H9 (cell line): ENCODE data around the gene CCDC40. TPM values are rescaled to one million over a fixed set of nuclear protein-coding genes. Genes with fewer than 3 reads are reported as not detected.
"Not testable (repeated sequence)": the region's sequence is repeated elsewhere in the genome, so short reads cannot be mapped to it uniquely, and the experiment has no call there.

Experiments
- DNase-seq: peaks from one replicate; pipeline ENCODE4 v3.0.0-alpha.2; 2017
- H2AFZ ChIP-seq: one replicate; pipeline ENCODE4 v1.6.1; 2013; ENCODE audit warnings: mild to moderate bottlenecking, low read length, control low read depth, moderate library complexity
- H2AK5ac ChIP-seq: 2 replicates; pipeline ENCODE4 v1.6.1; 2013; ENCODE audit warnings: low read length, control low read depth, mixed read lengths; ENCODE audit not compliant: insufficient read length
- H2BK120ac ChIP-seq: one replicate; pipeline ENCODE4 v1.6.1; 2013; ENCODE audit warnings: low read depth, mild to moderate bottlenecking, low read length, control low read depth, inconsistent platforms; ENCODE audit not compliant: poor library complexity, severe bottlenecking
- H2BK12ac ChIP-seq: 2 replicates; pipeline ENCODE4 v1.6.1; 2013; ENCODE audit warnings: low read length, control low read depth, mixed read lengths, low read depth; ENCODE audit not compliant: insufficient read length
- H2BK15ac ChIP-seq: 2 replicates; pipeline ENCODE4 v1.6.1; 2013; ENCODE audit warnings: low read depth, low read length, control low read depth
- H2BK20ac ChIP-seq: one replicate; pipeline ENCODE4 v1.6.1; 2013; ENCODE audit warnings: low read depth, mild to moderate bottlenecking, low read length, control low read depth, inconsistent platforms; ENCODE audit not compliant: poor library complexity, severe bottlenecking
- H2BK5ac ChIP-seq: 2 replicates; pipeline ENCODE4 v1.6.1; 2013; ENCODE audit warnings: low read length, control low read depth, mixed read lengths; ENCODE audit not compliant: insufficient read length
- H3K14ac ChIP-seq: 2 replicates; pipeline ENCODE4 v1.6.1; 2013; ENCODE audit warnings: low read length, control low read depth; ENCODE audit not compliant: insufficient read depth
- H3K18ac ChIP-seq: 2 replicates; pipeline ENCODE4 v1.6.1; 2013; ENCODE audit warnings: low read depth, mild to moderate bottlenecking, mixed read lengths, low read length, control low read depth; ENCODE audit not compliant: insufficient read length
- H3K23ac ChIP-seq: 2 replicates; pipeline ENCODE4 v1.6.1; 2013; ENCODE audit warnings: low read length, control low read depth, mixed read lengths, low read depth; ENCODE audit not compliant: insufficient read length
- H3K23me2 ChIP-seq: 2 replicates; pipeline ENCODE4 v1.6.1; 2013; ENCODE audit warnings: low read depth, mild to moderate bottlenecking, mixed read lengths, low read length, control low read depth; ENCODE audit not compliant: insufficient read length, poor library complexity, severe bottlenecking
- H3K27ac ChIP-seq: 2 replicates; pipeline ENCODE4 v1.5.1; 2013; ENCODE audit warnings: low read length, control low read depth, mixed read lengths, low read depth; ENCODE audit not compliant: insufficient read length
- H3K27me3 ChIP-seq: 2 replicates; pipeline ENCODE4 v1.6.1; 2013; ENCODE audit warnings: low read length, control low read depth, inconsistent platforms; ENCODE audit not compliant: insufficient read depth
- H3K4ac ChIP-seq: 2 replicates; pipeline ENCODE4 v1.6.1; 2013; ENCODE audit warnings: low read depth, mild to moderate bottlenecking, control low read depth, inconsistent platforms, low read length, moderate library complexity
- H3K4me1 ChIP-seq: 2 replicates; pipeline ENCODE4 v1.6.1; 2013; ENCODE audit warnings: low read length, control low read depth, inconsistent platforms; ENCODE audit not compliant: insufficient read depth
- H3K4me2 ChIP-seq: 2 replicates; pipeline ENCODE4 v1.6.1; 2013; ENCODE audit warnings: low read length, control low read depth, mixed read lengths; ENCODE audit not compliant: insufficient read length, insufficient read depth
- H3K56ac ChIP-seq: 2 replicates; pipeline ENCODE4 v1.6.1; 2013; ENCODE audit warnings: low read depth, mild to moderate bottlenecking, mixed read lengths, low read length, control low read depth; ENCODE audit not compliant: insufficient read length
- H3K79me1 ChIP-seq: 2 replicates; pipeline ENCODE4 v1.6.1; 2013; ENCODE audit warnings: low read depth, mild to moderate bottlenecking, moderate library complexity, low read length, control low read depth, inconsistent platforms; ENCODE audit not compliant: insufficient read depth, poor library complexity, severe bottlenecking
- H3K79me2 ChIP-seq: 2 replicates; pipeline ENCODE4 v1.6.1; 2013; ENCODE audit warnings: low read length, control low read depth, inconsistent platforms; ENCODE audit not compliant: insufficient read depth
- H3K9ac ChIP-seq: 2 replicates; pipeline ENCODE4 v1.6.1; 2013; ENCODE audit warnings: low read length, control low read depth, mixed read lengths; ENCODE audit not compliant: insufficient read length; ENCODE audit errors: extremely low read depth
- H3K9me3 ChIP-seq: one replicate; pipeline ENCODE4 v1.6.1; 2013; ENCODE audit warnings: low read depth, low read length, inconsistent platforms; ENCODE audit not compliant: control insufficient read depth
- H3T11ph ChIP-seq: one replicate; pipeline ENCODE4 v1.6.1; 2013; ENCODE audit warnings: mild to moderate bottlenecking, low read length, control low read depth, inconsistent platforms
- H4K20me1 ChIP-seq: one replicate; pipeline ENCODE4 v1.6.1; 2013; ENCODE audit not compliant: control insufficient read depth, insufficient read length, insufficient read depth
- H4K5ac ChIP-seq: 2 replicates; pipeline ENCODE4 v1.6.1; 2013; ENCODE audit warnings: low read depth, mild to moderate bottlenecking, mixed read lengths, low read length, control low read depth; ENCODE audit not compliant: insufficient read length
- H4K8ac ChIP-seq: replicated peaks from 2 replicates; pipeline ENCODE4 v1.6.1; 2013; ENCODE audit warnings: low read length, control low read depth, mixed read lengths, low read depth; ENCODE audit not compliant: insufficient read length
- H4K91ac ChIP-seq: 2 replicates; pipeline ENCODE4 v1.6.1; 2013; ENCODE audit warnings: low read depth, mild to moderate bottlenecking, moderate library complexity, mixed read lengths, low read length, control low read depth; ENCODE audit not compliant: insufficient read length
- H3K27ac Mint-ChIP-seq, 3 experiments: 2 replicates in 2 of 3; 3 replicates in 1 of 3; pipeline ENCODE4 v1.8.0; 2020 to 2021; ENCODE audit warnings: mixed read lengths in 3 of 3, mild to moderate bottlenecking in 1 of 3, moderate library complexity in 1 of 3
- H3K27me3 Mint-ChIP-seq: 2 replicates; pipeline ENCODE4 v1.8.0; 2021; ENCODE audit warnings: low read depth, mild to moderate bottlenecking, moderate library complexity, mixed read lengths
- H3K36me3 Mint-ChIP-seq, 3 experiments: 2 replicates in 2 of 3; 3 replicates in 1 of 3; pipeline ENCODE4 v1.8.0; 2020 to 2021; ENCODE audit warnings: low read depth in 3 of 3, mixed read lengths in 3 of 3; ENCODE audit not compliant: insufficient read depth in 1 of 3
- H3K4me1 Mint-ChIP-seq, 2 experiments: 2 replicates each; pipeline ENCODE4 v1.8.0; 2020; ENCODE audit warnings: mixed read lengths in 2 of 2
- H3K4me3 Mint-ChIP-seq, 2 experiments: 2 replicates in 1 of 2; 3 replicates in 1 of 2; pipeline ENCODE4 v1.8.0; 2020 to 2021; ENCODE audit warnings: mild to moderate bottlenecking in 2 of 2, mixed read lengths in 2 of 2, moderate library complexity in 1 of 2
- H3K9me3 Mint-ChIP-seq, 2 experiments: 2 replicates in 1 of 2; 3 replicates in 1 of 2; pipeline ENCODE4 v1.8.0; 2020; ENCODE audit warnings: mild to moderate bottlenecking in 2 of 2, mixed read lengths in 2 of 2, moderate library complexity in 1 of 2
- WGBS: extraction: QIAGEN DNeasy Blood & Tissue Kit; methylation state at CpG from one replicate; pipeline ENCODE4 v1.1.7; 2013; ENCODE audit warnings: missing lambda C conversion rate, low lambda C conversion rate, mixed read lengths; ENCODE audit not compliant: insufficient read length; ENCODE audit errors: extremely low coverage; 5-methylcytosine and 5-hydroxymethylcytosine counted together
- total RNA-seq: library from RNA; stranded (reverse); gene quantifications from 2 replicates; pipeline ENCODE4 v1.2.1, GENCODE V29; 2021
- TF ChIP-seq, protein P1 (sequence below): fragments of 200-600 bp; sonication (generic); conservative IDR thresholded peaks from 3 replicates; pipeline ENCODE4 v1.8.0; 2021; ENCODE audit warnings: antibody characterized with exemption, mild to moderate bottlenecking

Gene CCDC40
- total RNA-seq, 1 experiment from 2014 or later, result 8.9 TPM

DNA sequence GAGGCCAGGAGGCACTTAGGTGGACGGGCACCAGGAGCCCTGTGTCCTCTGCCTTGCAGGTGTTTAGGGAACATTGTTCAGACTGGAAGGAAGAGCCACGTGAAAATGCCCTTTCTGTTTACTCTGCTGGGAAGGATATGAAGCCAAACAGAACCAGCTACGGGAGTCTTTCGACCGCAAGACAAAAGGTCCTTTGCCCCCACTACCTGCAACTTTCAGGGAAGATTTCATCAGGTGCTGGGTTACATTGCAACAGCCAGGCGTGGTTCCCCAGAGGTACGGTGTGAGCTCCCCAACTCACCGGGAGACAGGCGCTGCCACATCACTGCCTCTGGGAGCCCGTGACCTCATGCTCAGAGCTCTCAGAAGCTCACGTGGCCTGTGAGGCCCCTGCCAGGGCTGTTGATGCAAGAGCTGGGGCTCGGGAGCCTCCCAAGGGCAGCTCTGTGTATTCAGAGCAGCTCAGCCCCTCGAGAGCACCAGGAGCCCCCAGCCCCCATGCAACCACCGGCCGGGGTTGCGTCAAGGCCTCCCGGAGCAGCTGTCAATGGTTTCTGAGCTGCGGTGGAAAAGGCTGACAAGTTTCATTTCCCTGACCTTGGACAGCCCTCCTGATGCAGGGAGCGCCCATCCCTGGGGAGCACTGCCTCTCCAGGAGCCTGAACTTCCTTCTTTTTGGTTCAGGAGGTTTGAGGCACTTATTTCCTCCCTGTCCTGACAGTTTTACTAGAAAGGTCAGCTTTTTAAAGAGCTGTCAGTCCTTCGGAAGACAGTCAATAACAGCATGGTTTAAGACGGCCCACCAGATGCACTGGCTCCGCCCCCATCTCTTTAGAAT is 42.8 kb upstream of the CCDC40 start:
- Mint-ChIP-seq H3K4me1 (peaks cover 43 to 47% of the 10 kb centered on the region in 2 experiments), H3K9me3 (no peaks in the 10 kb centered on the region; a peak in 1 of 5 replicates), H3K27me3 (no peaks in the 10 kb centered on the region), H3K4me3 (no peak overlapping the region; a peak in 3 of 5 replicates), H3K27ac (peak overlapping the region; percentile 79 to 92 (median 81); a peak in 4 of 7 replicates), H3K36me3 (peaks cover 2 to 9% (median 2%) of the 10 kb centered on the region in 3 experiments; a peak in 5 of 7 replicates)
- no peaks in the 10 kb centered on the region; the same call in 1 of the 2 replicates for H3K79me2 ChIP-seq
- H3K56ac ChIP-seq, result no peak overlapping the region
- no peaks in the 10 kb centered on the region for H3K9me3 ChIP-seq
- H2AK5ac ChIP-seq, result no peak overlapping the region
- no peaks in the 10 kb centered on the region for H3K79me1 ChIP-seq
- H3K4me2 ChIP-seq, result no peak overlapping the region
- H3T11ph ChIP-seq, result no peak overlapping the region
- H4K5ac ChIP-seq, result no peak overlapping the region
- H3K9ac ChIP-seq, result no peak overlapping the region
- H2BK15ac ChIP-seq, result no peak overlapping the region
- H3K23ac ChIP-seq, result no peak overlapping the region
- peak overlapping the region; percentile 66 for H3K14ac ChIP-seq
- H3K18ac ChIP-seq, result no peak overlapping the region
- no CpG with 5 or more reads among the region's 22 CpGs for WGBS
- H2BK20ac ChIP-seq, result no peak overlapping the region
- no peak overlapping the region for H4K8ac ChIP-seq
- no peak overlapping the region for H4K91ac ChIP-seq
- peak; percentile 71 for DNase-seq
- H3K27ac ChIP-seq, result no peak overlapping the region
- no peak overlapping the region for H2BK12ac ChIP-seq
- H3K27me3 ChIP-seq, result no peaks in the 10 kb centered on the region
- H3K23me2 ChIP-seq, result no peaks in the 10 kb centered on the region
- no peak overlapping the region for H2BK5ac ChIP-seq
- no peaks in the 10 kb centered on the region for H3K4me1 ChIP-seq
- H4K20me1 ChIP-seq, result no peaks in the 10 kb centered on the region
- no peak overlapping the region for H3K4ac ChIP-seq
- H2AFZ ChIP-seq, result no peak overlapping the region
- H2BK120ac ChIP-seq, result no peak overlapping the region
- TF ChIP-seq, protein P1, sequence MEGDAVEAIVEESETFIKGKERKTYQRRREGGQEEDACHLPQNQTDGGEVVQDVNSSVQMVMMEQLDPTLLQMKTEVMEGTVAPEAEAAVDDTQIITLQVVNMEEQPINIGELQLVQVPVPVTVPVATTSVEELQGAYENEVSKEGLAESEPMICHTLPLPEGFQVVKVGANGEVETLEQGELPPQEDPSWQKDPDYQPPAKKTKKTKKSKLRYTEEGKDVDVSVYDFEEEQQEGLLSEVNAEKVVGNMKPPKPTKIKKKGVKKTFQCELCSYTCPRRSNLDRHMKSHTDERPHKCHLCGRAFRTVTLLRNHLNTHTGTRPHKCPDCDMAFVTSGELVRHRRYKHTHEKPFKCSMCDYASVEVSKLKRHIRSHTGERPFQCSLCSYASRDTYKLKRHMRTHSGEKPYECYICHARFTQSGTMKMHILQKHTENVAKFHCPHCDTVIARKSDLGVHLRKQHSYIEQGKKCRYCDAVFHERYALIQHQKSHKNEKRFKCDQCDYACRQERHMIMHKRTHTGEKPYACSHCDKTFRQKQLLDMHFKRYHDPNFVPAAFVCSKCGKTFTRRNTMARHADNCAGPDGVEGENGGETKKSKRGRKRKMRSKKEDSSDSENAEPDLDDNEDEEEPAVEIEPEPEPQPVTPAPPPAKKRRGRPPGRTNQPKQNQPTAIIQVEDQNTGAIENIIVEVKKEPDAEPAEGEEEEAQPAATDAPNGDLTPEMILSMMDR, result no peak

GRCh38 chr17:79994228-79994569 is 42.2 kb upstream of the CCDC40 start:
- H3K23ac ChIP-seq, H3K27me3 ChIP-seq, H3K4me3 Mint-ChIP-seq, H2BK15ac ChIP-seq, H3K14ac ChIP-seq, H2BK5ac ChIP-seq, H3K9ac ChIP-seq, H3K4me1 ChIP-seq, H2BK20ac ChIP-seq, H3K27ac ChIP-seq, H4K91ac ChIP-seq, H2AFZ ChIP-seq, H4K20me1 ChIP-seq, H3K27me3 Mint-ChIP-seq, H3K18ac ChIP-seq, H4K5ac ChIP-seq, H4K8ac ChIP-seq, H3K23me2 ChIP-seq, H2BK120ac ChIP-seq, H3K9me3 Mint-ChIP-seq, H3K9me3 ChIP-seq, H3K79me2 ChIP-seq, DNase-seq, H2BK12ac ChIP-seq, H3T11ph ChIP-seq, H2AK5ac ChIP-seq, H3K4ac ChIP-seq, H3K79me1 ChIP-seq, H3K56ac ChIP-seq, H3K4me2 ChIP-seq: not testable (repeated sequence)
- no CpG with 5 or more reads among the region's 4 CpGs for WGBS
- H3K36me3 Mint-ChIP-seq, result peaks cover 2 to 11% (median 6%) of the 10 kb centered on the region in 3 experiments; a peak in 5 of 7 replicates
- peaks cover 37 to 42% of the 10 kb centered on the region in 2 experiments for H3K4me1 Mint-ChIP-seq
- peak overlapping the region; percentile 79 to 89 (median 80); a peak in 2 of 7 replicates for H3K27ac Mint-ChIP-seq
